ENCODE results near the gene PAWR.

PAWR gene

DNA sequence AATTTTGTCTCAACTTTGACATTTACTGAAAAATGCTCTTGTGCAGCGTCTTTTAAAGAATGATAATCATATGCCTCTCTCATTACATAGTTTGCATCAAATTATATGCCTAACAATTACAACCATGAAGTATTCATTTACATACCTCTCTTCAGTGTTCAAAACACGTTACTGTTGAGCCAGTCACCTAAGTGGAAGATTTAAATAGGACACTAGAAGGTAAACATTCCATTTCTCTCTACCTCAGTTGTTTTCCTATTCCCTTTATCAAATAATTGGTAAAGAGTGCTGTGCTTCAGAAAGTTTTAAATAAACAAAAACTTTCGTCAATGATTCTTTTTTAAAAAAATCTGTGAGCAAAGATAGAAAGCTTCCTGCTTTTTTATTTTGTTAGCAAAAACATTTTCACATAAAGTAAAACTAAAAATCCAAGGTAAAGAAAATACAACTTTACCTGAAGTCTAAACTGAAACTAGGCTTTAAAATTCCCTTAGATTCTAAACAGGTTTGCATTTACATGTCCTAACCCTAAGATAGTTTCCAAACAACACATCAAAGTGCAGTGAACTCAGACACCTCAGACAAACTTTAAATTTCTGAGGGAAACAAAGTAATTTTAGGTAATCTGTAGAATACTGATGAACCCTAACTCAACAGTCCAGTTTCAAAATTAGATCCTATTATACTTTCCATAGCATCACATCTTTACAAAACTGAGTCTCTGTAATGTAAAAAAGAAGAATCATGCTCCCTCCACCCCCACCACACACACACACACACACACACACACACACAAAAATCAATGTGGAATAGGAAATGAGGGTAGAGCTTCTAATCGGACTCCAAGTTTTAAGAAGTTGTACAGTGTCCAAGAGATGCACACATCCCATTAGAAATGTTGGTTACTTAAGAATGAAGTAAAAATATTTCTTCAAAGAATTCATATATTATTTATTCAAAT is 46.2 kb downstream of the PAWR start:
- no peaks in the 10 kb centered on the region for H3K27me3 ChIP-seq (ENCODE audit: insufficient read depth, low read depth, severe bottlenecking)
- DNase-seq, result no peak
- no peaks in the 10 kb centered on the region for H3K36me3 ChIP-seq
- TF ChIP-seq, protein P1, sequence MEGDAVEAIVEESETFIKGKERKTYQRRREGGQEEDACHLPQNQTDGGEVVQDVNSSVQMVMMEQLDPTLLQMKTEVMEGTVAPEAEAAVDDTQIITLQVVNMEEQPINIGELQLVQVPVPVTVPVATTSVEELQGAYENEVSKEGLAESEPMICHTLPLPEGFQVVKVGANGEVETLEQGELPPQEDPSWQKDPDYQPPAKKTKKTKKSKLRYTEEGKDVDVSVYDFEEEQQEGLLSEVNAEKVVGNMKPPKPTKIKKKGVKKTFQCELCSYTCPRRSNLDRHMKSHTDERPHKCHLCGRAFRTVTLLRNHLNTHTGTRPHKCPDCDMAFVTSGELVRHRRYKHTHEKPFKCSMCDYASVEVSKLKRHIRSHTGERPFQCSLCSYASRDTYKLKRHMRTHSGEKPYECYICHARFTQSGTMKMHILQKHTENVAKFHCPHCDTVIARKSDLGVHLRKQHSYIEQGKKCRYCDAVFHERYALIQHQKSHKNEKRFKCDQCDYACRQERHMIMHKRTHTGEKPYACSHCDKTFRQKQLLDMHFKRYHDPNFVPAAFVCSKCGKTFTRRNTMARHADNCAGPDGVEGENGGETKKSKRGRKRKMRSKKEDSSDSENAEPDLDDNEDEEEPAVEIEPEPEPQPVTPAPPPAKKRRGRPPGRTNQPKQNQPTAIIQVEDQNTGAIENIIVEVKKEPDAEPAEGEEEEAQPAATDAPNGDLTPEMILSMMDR (IDR thresholded peaks at IDR 0.05; ENCODE audit: low read depth, low read length), result no peak
- H3K9me3 ChIP-seq (ENCODE audit: severe bottlenecking), result no peaks in the 10 kb centered on the region
- H3K27ac ChIP-seq, result no peak overlapping the region
- H3K4me3 ChIP-seq (ENCODE audit: low read depth, low read length), result no peak overlapping the region

DNA sequence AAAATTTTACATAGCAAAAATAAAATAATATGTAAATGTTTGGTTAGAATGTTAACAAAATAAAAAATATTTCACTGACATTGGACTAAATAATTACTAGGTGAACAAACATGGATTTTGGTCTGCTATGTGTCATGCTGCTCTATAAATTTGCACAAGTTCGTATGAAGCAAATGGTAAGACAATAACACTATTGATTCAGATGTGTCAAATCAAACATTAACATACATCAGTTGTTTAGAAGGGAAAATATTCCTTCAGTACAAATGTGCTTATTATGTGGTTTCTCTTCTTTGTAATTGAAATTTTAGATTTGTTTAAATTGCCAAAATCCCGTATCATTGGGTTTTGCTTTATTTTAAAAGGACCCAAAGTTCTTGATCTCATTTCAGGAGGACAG is 46.9 kb downstream of the PAWR start:
- H3K9me3 ChIP-seq (ENCODE audit: severe bottlenecking), result no peaks in the 10 kb centered on the region
- no peak overlapping the region for H3K27ac ChIP-seq
- H3K27me3 ChIP-seq (ENCODE audit: insufficient read depth, low read depth, severe bottlenecking), result no peaks in the 10 kb centered on the region
- no peak overlapping the region for H3K4me3 ChIP-seq (ENCODE audit: low read depth, low read length)
- no peaks in the 10 kb centered on the region for H3K36me3 ChIP-seq
- TF ChIP-seq, protein P1 (IDR thresholded peaks at IDR 0.05; ENCODE audit: low read depth, low read length), result no peak
- DNase-seq, result no peak

DNA sequence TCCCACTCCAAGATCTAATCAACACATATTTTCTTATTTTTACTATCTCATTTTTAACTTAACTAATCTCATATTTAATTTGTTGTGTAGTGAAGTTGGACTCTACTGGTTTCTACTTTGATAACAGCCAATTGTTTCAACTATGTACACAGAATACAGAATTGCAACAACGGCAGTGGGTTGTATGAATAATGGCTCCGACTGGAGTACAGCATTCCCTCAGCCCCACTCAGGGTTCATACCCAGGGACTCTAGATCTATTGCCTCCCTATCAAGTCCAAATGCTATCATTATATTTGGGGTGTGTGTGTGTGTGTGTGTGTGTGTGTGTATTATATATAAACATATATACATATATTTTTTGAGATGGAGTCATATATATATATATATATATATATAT is 52.3 kb downstream of the PAWR start:
- no peak overlapping the region for H3K27ac ChIP-seq
- no peak overlapping the region for H3K4me3 ChIP-seq (ENCODE audit: low read depth, low read length)
- H3K9me3 ChIP-seq (ENCODE audit: severe bottlenecking), result no peaks in the 10 kb centered on the region
- DNase-seq, result no peak
- TF ChIP-seq, protein P1 (IDR thresholded peaks at IDR 0.05; ENCODE audit: low read depth, low read length), result no peak
- H3K27me3 ChIP-seq (ENCODE audit: insufficient read depth, low read depth, severe bottlenecking), result no peaks in the 10 kb centered on the region
- no peaks in the 10 kb centered on the region for H3K36me3 ChIP-seq

DNA sequence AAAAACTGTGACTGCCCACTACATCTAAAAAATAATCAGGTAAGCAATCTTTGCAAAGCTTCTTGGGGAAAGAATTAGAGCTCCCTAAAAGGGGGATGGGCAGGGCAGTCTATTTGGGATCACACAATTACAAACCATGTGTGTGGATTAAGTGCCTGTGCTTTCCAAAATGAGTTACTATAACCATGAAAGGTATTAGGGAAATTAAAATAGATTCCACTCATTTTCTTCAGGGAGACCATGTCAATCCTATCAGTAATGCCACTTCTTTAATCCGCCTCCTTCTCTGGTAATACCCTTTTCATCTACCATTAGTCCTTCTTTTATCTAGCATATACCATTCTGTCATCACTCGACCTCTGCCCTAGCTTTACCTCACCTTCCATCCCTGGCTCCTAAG is 53.7 kb downstream of the PAWR start:
- Histone ChIP-seq H3K27me3 (ENCODE audit: insufficient read depth, low read depth, severe bottlenecking) (no peaks in the 10 kb centered on the region), H3K36me3 (no peaks in the 10 kb centered on the region), H3K27ac (no peak overlapping the region), H3K9me3 (ENCODE audit: severe bottlenecking) (no peaks in the 10 kb centered on the region), H3K4me3 (ENCODE audit: low read depth, low read length) (no peak overlapping the region)
- DNase-seq, result peak; percentile 69
- TF ChIP-seq, protein P1 (IDR thresholded peaks at IDR 0.05; ENCODE audit: low read depth, low read length), result no peak

DNA sequence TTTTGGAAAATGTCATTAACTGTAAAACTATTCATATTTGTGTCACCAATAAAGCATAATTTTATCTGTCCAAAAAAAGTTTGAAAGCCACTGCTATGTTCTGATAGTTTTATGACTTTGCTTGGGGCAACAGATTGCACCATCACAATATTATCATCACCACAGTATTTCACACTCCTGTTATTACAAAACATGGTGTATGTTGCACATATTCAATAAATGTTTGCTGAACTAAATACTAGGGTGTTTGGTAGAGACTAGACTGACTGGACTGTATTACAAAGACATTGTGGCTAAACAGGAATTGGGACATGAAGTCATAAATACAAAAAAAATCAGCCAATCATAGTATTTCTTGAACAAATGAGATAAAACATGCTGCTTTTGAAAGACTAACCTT is 55.1 kb downstream of the PAWR start:
- Histone ChIP-seq H3K36me3 (no peaks in the 10 kb centered on the region), H3K27ac (no peak overlapping the region), H3K9me3 (ENCODE audit: severe bottlenecking) (no peaks in the 10 kb centered on the region), H3K4me3 (ENCODE audit: low read depth, low read length) (no peak overlapping the region), H3K27me3 (ENCODE audit: insufficient read depth, low read depth, severe bottlenecking) (no peaks in the 10 kb centered on the region)
- TF ChIP-seq, protein P1 (IDR thresholded peaks at IDR 0.05; ENCODE audit: low read depth, low read length), result no peak
- no peak for DNase-seq
